Activated B cell treated with CpG ODN at 0.5 μM for 24 hours (primary cell): ENCODE results near the gene SIGLEC14. TPM values are rescaled to one million over a fixed set of nuclear protein-coding genes. Genes with fewer than 3 reads are reported as not detected.
A peak's percentile ranks its signal among the peaks of the same experiment; 100 is the strongest.

Experiments used
- ATAC-seq: fragments of 200-7000 bp; cut with Tn5 transposase; one replicate; pipeline ENCODE4 v1.10.0; 2021; ENCODE audit warnings: low read depth, mild to moderate bottlenecking, moderate library complexity
- CTCF ChIA-PET: fragments of 350-600 bp; sonication (Branson Sonifier 250); formaldehyde crosslinking; loops from one replicate; lab custom pipeline; 2021; ENCODE audit warnings: antibody characterized with exemption; lab: Charles Lee
- POLR2A ChIA-PET: fragments of 350-600 bp; sonication (Branson Sonifier 250); formaldehyde crosslinking; loops from one replicate; lab custom pipeline; 2021; ENCODE audit warnings: antibody characterized with exemption; lab: Charles Lee
- DNase-seq: peaks from one replicate; pipeline ENCODE4 v3.0.0; 2022
- H3K27ac Mint-ChIP-seq: one replicate; pipeline ENCODE4 v1.8.0; 2020; ENCODE audit warnings: mixed read lengths
- H3K27me3 Mint-ChIP-seq: one replicate; pipeline ENCODE4 v1.8.0; 2021; ENCODE audit warnings: mixed read lengths
- H3K36me3 Mint-ChIP-seq: one replicate; pipeline ENCODE4 v1.8.0; 2021; ENCODE audit warnings: low read depth, mixed read lengths
- H3K4me1 Mint-ChIP-seq: one replicate; pipeline ENCODE4 v1.8.0; 2021; ENCODE audit warnings: mixed read lengths
- H3K4me3 Mint-ChIP-seq: one replicate; pipeline ENCODE4 v1.8.0; 2020; ENCODE audit warnings: mild to moderate bottlenecking, mixed read lengths
- H3K9me3 Mint-ChIP-seq: one replicate; pipeline ENCODE4 v1.8.0; 2020; ENCODE audit warnings: mixed read lengths
- CTCF ChIP-seq: fragments of 200-600 bp; IDR thresholded peaks from one replicate; pipeline ENCODE4 v1.8.0; 2022; ENCODE audit warnings: antibody characterized with exemption, mild to moderate bottlenecking
- intact Hi-C: fragments of 100-400 bp; cut with micrococcal nuclease; formaldehyde crosslinking; loops from one replicate; pipeline ENCODE4 v1.15.1; 2024
- total RNA-seq: library from RNA; stranded (reverse); gene quantifications from 2 replicates; pipeline ENCODE4 v1.2.3, GENCODE V29; 2022

SIGLEC14 gene
- total RNA-seq, 1 donor from 2014 or later = 12.8 TPM

GRCh38 chr19:51668216-51668615 is 21.6 kb upstream of the SIGLEC14 start:
- Mint-ChIP-seq H3K4me1 (no peaks in the 10 kb centered on the region), H3K9me3 (no peaks in the 10 kb centered on the region), H3K36me3 (no peaks in the 10 kb centered on the region), H3K27me3 (peaks cover 33% of the 10 kb centered on the region), H3K27ac (no peak overlapping the region), H3K4me3 (no peak overlapping the region)
- ATAC-seq (no peak), DNase-seq (no peak)
- intact Hi-C loops = no loop called here
- CTCF ChIA-PET = interaction anchor here (0.7 to 1.5 kb wide), 2 partner anchors 11 to 195 kb away, joined by 3 to 4 read pairs; no protein-coding TSS in a partner anchor
- TF ChIP-seq CTCF = no peak
- POLR2A ChIA-PET = no interaction called here

GRCh38 chr19:51664997-51665396 is 18.4 kb upstream of the SIGLEC14 start:
- CTCF ChIA-PET = interaction anchor here (0.7 to 1.2 kb wide), 2 partner anchors 192 to 1298 kb away, joined by 3 to 4 read pairs; no protein-coding TSS in a partner anchor
- H3K27ac Mint-ChIP-seq = no peak overlapping the region
- H3K36me3 Mint-ChIP-seq = no peaks in the 10 kb centered on the region
- no peak for ATAC-seq
- no peak overlapping the region for H3K4me3 Mint-ChIP-seq
- no peaks in the 10 kb centered on the region for H3K9me3 Mint-ChIP-seq
- no peaks in the 10 kb centered on the region for H3K4me1 Mint-ChIP-seq
- no peak for TF ChIP-seq CTCF
- no peak for DNase-seq
- POLR2A ChIA-PET = no interaction called here
- peaks cover 33% of the 10 kb centered on the region for H3K27me3 Mint-ChIP-seq
- intact Hi-C loops = no loop called here

- intact Hi-C loops = no loop called here
- Mint-ChIP-seq H3K36me3 (no peaks in the 10 kb centered on the region), H3K9me3 (no peaks in the 10 kb centered on the region), H3K27me3 (peaks cover 31% of the 10 kb centered on the region), H3K27ac (no peak overlapping the region), H3K4me3 (no peak overlapping the region), H3K4me1 (no peaks in the 10 kb centered on the region)
- no peak for ATAC-seq
- no peak for DNase-seq
- CTCF ChIA-PET = no interaction called here
- POLR2A ChIA-PET = no interaction called here
- TF ChIP-seq CTCF = no peak
Observed at GRCh38 chr19:51664131-51664530, 17.5 kb upstream of the SIGLEC14 start.

GRCh38 chr19:51663650-51664049 is 17.0 kb upstream of the SIGLEC14 start:
- Mint-ChIP-seq H3K4me3 (no peak overlapping the region), H3K4me1 (peaks cover under 1% of the 10 kb centered on the region), H3K27ac (no peak overlapping the region), H3K9me3 (no peaks in the 10 kb centered on the region), H3K36me3 (no peaks in the 10 kb centered on the region), H3K27me3 (peaks cover 31% of the 10 kb centered on the region)
- TF ChIP-seq CTCF = no peak
- DNase-seq = no peak
- no peak for ATAC-seq
- intact Hi-C loops = no loop called here
- POLR2A ChIA-PET = no interaction called here
- CTCF ChIA-PET = no interaction called here

- intact Hi-C loops = loop anchor here (1.0 to 2.0 kb wide), 4 partner anchors 188 to 502 kb away; no protein-coding TSS in a partner anchor
- Mint-ChIP-seq H3K36me3 (no peaks in the 10 kb centered on the region), H3K27ac (no peak overlapping the region), H3K4me1 (peaks cover 12% of the 10 kb centered on the region), H3K27me3 (peaks cover 18% of the 10 kb centered on the region), H3K4me3 (no peak overlapping the region), H3K9me3 (no peaks in the 10 kb centered on the region)
- TF ChIP-seq CTCF = no peak
- ChIA-PET POLR2A (interaction anchor here (1.0 kb wide), 1 partner anchor 293 kb away, joined by 3 read pairs; no protein-coding TSS in a partner anchor), CTCF (interaction anchor here (0.6 to 9.8 kb wide), 22 partner anchors 9 to 504 kb away, joined by 3 to 414 read pairs (median 4); partner anchors contain the start of genes SIGLEC10 and SIGLEC6)
- ATAC-seq (peak; percentile 34), DNase-seq (peak; percentile 46)
Observed at GRCh38 chr19:51660975-51661600, 14.5 kb upstream of the SIGLEC14 start.
